Measurements from ENCODE around the gene IER5.
A peak's percentile ranks its signal among the peaks of the same experiment; 100 is the strongest.

Gene IER5

GRCh38 chr1:181061891-181062835 lies 26.3 kb upstream of the IER5 start:
- in situ Hi-C loops (cut with HindIII; ENCODE audit: low sequenced_read_pairs) = no loop called here
- no peak for TF ChIP-seq CTCF (IDR thresholded peaks at IDR 0.05; ENCODE audit: low read depth, low read length)
- no peak for DNase-seq (ENCODE audit: low read depth, low spot score)
- no peak overlapping the region for H3K4me3 ChIP-seq (ENCODE audit: low read depth, low read length)

- DNase-seq (ENCODE audit: low read depth, low spot score) = no peak
These were observed 25.6 kb upstream of the IER5 start for GRCh38 chr1:181062836-181063428.

GRCh38 chr1:181064011-181064623 lies 24.4 kb upstream of the IER5 start:
- no peak overlapping the region for H3K4me3 ChIP-seq (ENCODE audit: low read depth, low read length)
- no peak for TF ChIP-seq CTCF (IDR thresholded peaks at IDR 0.05; ENCODE audit: low read depth, low read length)
- no peak for DNase-seq (ENCODE audit: low read depth, low spot score)
- in situ Hi-C loops (cut with HindIII; ENCODE audit: low sequenced_read_pairs) = no loop called here

More at GRCh38 chr1:181062836-181063428, 25.6 kb upstream of the IER5 start:
- H3K4me3 ChIP-seq (ENCODE audit: low read depth, low read length) = no peak overlapping the region
- TF ChIP-seq CTCF (IDR thresholded peaks at IDR 0.05; ENCODE audit: low read depth, low read length) = no peak
- in situ Hi-C loops (cut with HindIII; ENCODE audit: low sequenced_read_pairs) = no loop called here

DNA sequence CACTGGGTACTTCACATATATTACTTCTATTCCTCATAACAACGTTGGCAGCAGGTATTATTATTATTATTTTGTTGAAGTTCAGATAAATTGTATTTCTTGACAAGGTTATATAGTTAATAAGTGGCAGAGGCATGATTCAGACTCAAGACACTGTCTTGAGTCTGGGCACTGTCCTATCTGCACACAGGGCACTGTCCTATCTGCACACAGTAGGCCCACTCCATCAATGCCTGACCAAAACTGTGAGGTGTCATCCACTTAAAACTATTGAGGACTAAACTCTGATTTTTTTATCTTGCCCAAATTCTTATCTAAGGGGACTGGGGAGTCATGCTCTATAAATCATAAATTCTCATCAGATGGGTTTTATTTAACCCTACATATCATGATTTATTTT lies 23.8 kb upstream of the IER5 start:
- H3K4me3 ChIP-seq (ENCODE audit: low read depth, low read length) = no peak overlapping the region
- in situ Hi-C loops (cut with HindIII; ENCODE audit: low sequenced_read_pairs) = no loop called here
- TF ChIP-seq CTCF (IDR thresholded peaks at IDR 0.05; ENCODE audit: low read depth, low read length) = no peak
- DNase-seq (ENCODE audit: low read depth, low spot score) = no peak

- in situ Hi-C loops (cut with HindIII; ENCODE audit: low sequenced_read_pairs) = no loop called here
- no peak for TF ChIP-seq CTCF (IDR thresholded peaks at IDR 0.05; ENCODE audit: low read depth, low read length)
- H3K4me3 ChIP-seq (ENCODE audit: low read depth, low read length) = no peak overlapping the region
- DNase-seq (ENCODE audit: low read depth, low spot score) = peak; percentile 49
These were observed 14.9 kb upstream of the IER5 start for GRCh38 chr1:181073638-181074037.

DNA sequence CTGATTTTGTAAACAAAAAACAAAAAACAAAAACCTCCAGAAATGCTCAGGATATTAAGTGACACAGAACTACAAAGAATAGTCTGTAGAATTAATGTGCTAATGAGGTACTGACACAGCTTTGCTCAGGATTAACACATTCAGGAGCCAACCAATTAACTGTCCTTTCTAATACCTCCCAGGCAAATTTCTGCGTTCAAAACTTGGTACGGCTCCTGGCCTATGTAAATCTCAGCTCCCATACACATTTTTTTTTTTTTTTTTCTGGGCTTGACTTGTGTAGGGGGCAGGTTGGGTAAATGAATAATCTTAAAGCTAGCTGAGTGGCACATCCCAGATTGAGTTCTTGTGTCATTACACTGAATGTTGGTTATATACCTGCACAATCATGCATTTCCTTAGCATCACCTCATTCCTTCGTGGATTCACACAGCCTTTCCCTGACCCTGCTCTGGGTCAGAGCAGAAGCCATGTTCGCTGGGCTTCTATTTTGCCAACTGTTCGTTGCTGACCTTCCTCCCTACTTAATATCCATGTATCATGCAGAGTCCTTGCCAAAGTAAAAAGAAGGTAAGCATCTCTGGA lies 12.6 kb upstream of the IER5 start:
- no peak overlapping the region for H3K4me3 ChIP-seq (ENCODE audit: low read depth, low read length)
- in situ Hi-C loops (cut with HindIII; ENCODE audit: low sequenced_read_pairs) = no loop called here
- no peak for DNase-seq (ENCODE audit: low read depth, low spot score)
- no peak for TF ChIP-seq CTCF (IDR thresholded peaks at IDR 0.05; ENCODE audit: low read depth, low read length)

Measured in astrocyte of the spinal cord (primary cell).